SK-N-MC (cell line): ENCODE measurements around the gene OR6C70.
"Not testable (repeated sequence)": the region's sequence is repeated elsewhere in the genome, so short reads cannot be mapped to it uniquely, and the experiment has no call there.

Experiments used
- DNase-seq: peaks from one replicate; pipeline ENCODE4 v3.0.0-alpha.2; 2011; ENCODE audit warnings: low read depth, low spot score
- H3K27ac ChIP-seq: fragments of 200-600 bp; sonication (generic); 2 replicates; pipeline ENCODE4 v1.5.1; 2016; ENCODE audit warnings: mixed run types
- H3K36me3 ChIP-seq: fragments of 200-600 bp; sonication (generic); 2 replicates; pipeline ENCODE4 v1.6.1; 2017; ENCODE audit warnings: antibody characterized with exemption, low read length, mixed read lengths; ENCODE audit not compliant: insufficient read depth
- H3K4me3 ChIP-seq: fragments of 200-600 bp; sonication (generic); 2 replicates; pipeline ENCODE4 v1.5.1; 2016
- H3K9ac ChIP-seq: fragments of 200-600 bp; sonication (generic); 2 replicates; pipeline ENCODE4 v1.8.0; 2017; ENCODE audit warnings: mixed run types, mixed read lengths; ENCODE audit not compliant: insufficient read length
- H3K9me3 ChIP-seq: fragments of 200-600 bp; sonication (generic); 2 replicates; pipeline ENCODE4 v1.6.1; 2017; ENCODE audit warnings: low read depth, mild to moderate bottlenecking, antibody characterized with exemption, low read length, moderate library complexity, mixed read lengths
- EZH2 ChIP-seq: fragments of 200-600 bp; sonication (generic); IDR thresholded peaks from one replicate; pipeline ENCODE4 v1.6.1; 2017; ENCODE audit warnings: antibody characterized with exemption
- FOXP2 ChIP-seq: optimal IDR thresholded peaks from 2 replicates; pipeline ENCODE3; 2011; ENCODE audit warnings: mild to moderate bottlenecking, moderate library complexity; ENCODE audit not compliant: insufficient read depth; ENCODE audit errors: extremely low read length, control extremely low read depth
- POLR2AphosphoS5 ChIP-seq: IDR thresholded peaks from 2 replicates; pipeline ENCODE4 v1.6.1; 2012; ENCODE audit warnings: mild to moderate bottlenecking, low read depth, low read length, borderline replicate concordance

The OR6C70 gene

DNA sequence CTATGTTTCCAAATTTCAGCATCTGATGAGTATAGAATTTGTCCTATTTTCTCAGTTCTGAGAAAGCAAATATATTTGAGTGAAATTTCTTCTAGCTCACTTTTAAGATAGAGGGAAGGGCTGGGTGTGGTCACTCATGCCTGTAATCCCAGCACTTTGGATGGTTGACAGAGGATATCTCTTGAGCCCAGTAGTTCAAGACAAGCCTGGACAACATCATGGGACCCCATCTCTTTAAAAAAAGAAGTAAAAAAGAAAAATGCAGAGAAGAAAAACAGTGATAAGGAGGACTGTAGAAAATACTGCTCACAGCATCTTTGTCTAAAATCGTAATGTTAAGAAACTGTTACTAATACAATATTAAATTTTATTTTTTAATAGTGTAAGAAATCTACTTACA is 2.3 kb upstream of the OR6C70 start:
- H3K9me3 ChIP-seq = no peaks in the 10 kb centered on the region
- TF ChIP-seq POLR2AphosphoS5 = no peak
- TF ChIP-seq EZH2 = no peak
- TF ChIP-seq FOXP2 = no peak
- no peak overlapping the region for H3K4me3 ChIP-seq

DNA sequence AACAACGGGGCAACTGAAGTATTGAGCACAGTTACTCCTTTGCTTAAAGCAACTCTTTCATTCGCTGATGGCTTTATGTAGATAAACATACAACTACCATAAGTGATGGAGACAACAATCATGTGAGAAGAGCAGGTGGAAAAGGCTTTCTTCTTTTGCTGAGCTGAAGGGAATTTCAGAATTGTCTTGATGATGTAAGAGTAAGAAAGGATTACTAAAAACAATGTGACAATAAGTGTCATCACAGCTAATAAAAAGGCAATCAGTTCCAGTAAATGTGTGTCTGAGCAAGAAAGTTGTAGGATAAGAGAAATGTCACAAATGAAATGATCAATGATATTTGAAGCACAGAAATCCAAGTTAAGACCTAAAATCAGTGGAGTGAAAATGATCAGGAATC is 647 bp downstream of the OR6C70 start:
- TF ChIP-seq FOXP2 (no peak), POLR2AphosphoS5 (no peak), EZH2 (no peak)
- Histone ChIP-seq H3K4me3 (no peak overlapping the region), H3K9me3 (no peaks in the 10 kb centered on the region), H3K27ac (no peak overlapping the region), H3K9ac (no peak overlapping the region), H3K36me3 (no peaks in the 10 kb centered on the region)
- no peak for DNase-seq

More for the DNA sequence above, 2.3 kb upstream of the OR6C70 start:
- Histone ChIP-seq H3K36me3 (no peaks in the 10 kb centered on the region), H3K27ac (no peak overlapping the region), H3K9ac (no peak overlapping the region)
- no peak for DNase-seq

- Histone ChIP-seq H3K9me3 (no peaks in the 10 kb centered on the region), H3K9ac (no peak overlapping the region), H3K27ac (no peak overlapping the region), H3K4me3 (no peak overlapping the region), H3K36me3 (no peaks in the 10 kb centered on the region)
- TF ChIP-seq EZH2 = no peak
- DNase-seq = no peak
Measured at GRCh38 chr12:55467836-55468235, 2.1 kb downstream of the OR6C70 start.

DNA sequence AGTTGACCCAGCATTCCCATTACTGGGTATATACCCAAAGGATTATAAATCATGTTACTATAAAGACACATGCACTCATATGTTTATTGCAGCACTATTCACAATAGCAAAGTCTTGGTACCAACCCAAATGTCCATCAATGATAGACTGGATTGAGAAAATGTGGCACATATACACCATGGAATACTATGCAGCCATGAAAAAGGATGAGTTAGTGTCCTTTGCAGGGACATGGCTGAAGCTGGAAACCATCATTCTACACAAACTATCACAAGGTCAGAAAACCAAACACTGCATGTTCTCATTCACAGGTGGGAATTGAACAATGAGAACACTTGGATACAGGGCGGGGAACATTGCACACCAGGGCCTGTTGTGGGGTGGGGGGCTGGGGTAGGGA is 5.0 kb downstream of the OR6C70 start:
- H3K4me3 ChIP-seq, H3K9me3 ChIP-seq, DNase-seq, H3K36me3 ChIP-seq, H3K27ac ChIP-seq, H3K9ac ChIP-seq: not testable (repeated sequence)

DNA sequence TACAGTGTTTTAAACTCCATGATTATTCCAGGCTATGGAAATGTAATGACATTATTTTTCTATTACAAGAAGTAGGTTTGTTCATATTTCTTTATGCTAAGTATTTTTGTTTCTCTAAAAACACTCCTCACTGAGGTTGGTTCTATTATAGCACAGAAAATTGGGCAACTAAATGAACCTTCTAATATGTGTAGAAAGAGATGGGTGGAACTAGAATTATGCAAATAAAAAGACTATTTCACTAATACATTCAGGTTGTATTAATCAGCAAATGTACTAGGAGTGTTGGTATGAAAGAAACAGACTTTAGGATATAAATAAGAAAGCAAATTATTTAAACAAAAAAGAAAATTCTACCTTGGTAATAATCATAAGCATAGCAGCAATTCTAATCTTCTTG is 21.1 kb downstream of the OR6C70 start:
- Histone ChIP-seq H3K36me3 (no peaks in the 10 kb centered on the region), H3K4me3 (no peak overlapping the region), H3K9ac (no peak overlapping the region), H3K9me3 (no peaks in the 10 kb centered on the region), H3K27ac (no peak overlapping the region)
- TF ChIP-seq FOXP2 = no peak
- no peak for TF ChIP-seq EZH2
- TF ChIP-seq POLR2AphosphoS5 = no peak
- DNase-seq = no peak

- Histone ChIP-seq H3K4me3 (no peak overlapping the region), H3K27ac (no peak overlapping the region), H3K36me3 (no peaks in the 10 kb centered on the region), H3K9ac (no peak overlapping the region), H3K9me3 (no peaks in the 10 kb centered on the region)
- TF ChIP-seq EZH2 (no peak), FOXP2 (no peak), POLR2AphosphoS5 (no peak)
- no peak for DNase-seq
Measured at GRCh38 chr12:55446326-55446725, 23.6 kb downstream of the OR6C70 start.

DNA sequence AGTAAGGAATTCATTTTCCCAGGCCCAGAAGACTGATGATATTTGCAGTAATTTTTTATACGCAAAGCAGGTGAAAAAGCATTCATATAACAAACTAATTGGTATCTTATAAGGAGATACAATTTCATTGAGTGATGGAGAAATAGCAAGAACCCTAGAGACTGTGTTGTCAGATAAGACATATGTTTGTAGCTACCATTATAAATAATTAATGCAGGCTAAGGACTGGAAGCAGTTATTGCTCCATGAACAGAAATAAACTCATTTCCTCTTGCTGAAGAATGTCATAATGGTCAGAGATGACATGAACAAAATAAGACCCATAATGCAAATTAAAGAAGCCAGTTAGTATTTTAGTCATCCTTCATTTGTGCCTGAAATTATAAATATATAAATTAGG is 24.6 kb downstream of the OR6C70 start:
- Histone ChIP-seq H3K4me3 (no peak overlapping the region), H3K9ac (no peak overlapping the region), H3K9me3 (no peaks in the 10 kb centered on the region), H3K27ac (no peak overlapping the region), H3K36me3 (no peaks in the 10 kb centered on the region)
- DNase-seq = no peak
- TF ChIP-seq FOXP2 (no peak), EZH2 (no peak)

GRCh38 chr12:55443776-55444175 is 26.2 kb downstream of the OR6C70 start, which contains the start of gene OR6C2:
OR6C2 (plus strand) TSS chr12:55444076; CDS start chr12:55452214, 8,138 bp downstream.
- Histone ChIP-seq H3K4me3 (no peak within 1 kb of the TSS), H3K9me3 (no peaks in the 10 kb centered on the region), H3K36me3 (no peaks in the 10 kb centered on the region), H3K27ac (no peak within 1 kb of the TSS), H3K9ac (no peak within 1 kb of the TSS)
- no peak for DNase-seq
- TF ChIP-seq EZH2 = no peak
- TF ChIP-seq FOXP2 = no peak
- TF ChIP-seq POLR2AphosphoS5 = no peak

GRCh38 chr12:55441233-55441632 is 28.7 kb downstream of the OR6C70 start:
- H3K4me3 ChIP-seq, H3K36me3 ChIP-seq, H3K27ac ChIP-seq, DNase-seq, H3K9ac ChIP-seq, H3K9me3 ChIP-seq: not testable (repeated sequence)
